ENCODE results near the gene CYP27C1.

The CYP27C1 gene

GRCh38 chr2:127176371-127177311, 43.5 kb downstream of the CYP27C1 start:
- Mint-ChIP-seq H3K4me1 (peaks cover 2 to 5% of the 10 kb centered on the region in 2 donors), H3K27ac (no peak overlapping the region), H3K36me3 (peaks cover 0 to 2% of the 10 kb centered on the region in 2 donors), H3K9me3 (peaks cover 8 to 10% of the 10 kb centered on the region in 2 donors), H3K27me3 (peaks cover 10% of the 10 kb centered on the region in 2 donors), H3K4me3 (no peak overlapping the region)
- DNase-seq = no peak
- ATAC-seq (replicated peaks) = no peak

- peaks cover 10% of the 10 kb centered on the region in 2 donors for H3K27me3 Mint-ChIP-seq
- H3K4me1 Mint-ChIP-seq = peaks cover 2 to 12% of the 10 kb centered on the region in 2 donors
- H3K27ac Mint-ChIP-seq = no peak overlapping the region
- no peak for ATAC-seq (replicated peaks)
- H3K9me3 Mint-ChIP-seq = peaks cover 8 to 9% of the 10 kb centered on the region in 2 donors
- H3K4me3 Mint-ChIP-seq = no peak overlapping the region
- peaks cover 0 to 2% of the 10 kb centered on the region in 2 donors for H3K36me3 Mint-ChIP-seq
- no peak for DNase-seq
These were observed 44.2 kb downstream of the CYP27C1 start for GRCh38 chr2:127175751-127176354.

- H3K27ac Mint-ChIP-seq = no peak overlapping the region
- H3K27me3 Mint-ChIP-seq = peaks cover 10% of the 10 kb centered on the region in 2 donors
- no peak overlapping the region for H3K4me3 Mint-ChIP-seq
- DNase-seq (no peak), ATAC-seq (replicated peaks) (no peak)
- peaks cover 2 to 18% of the 10 kb centered on the region in 2 donors for H3K4me1 Mint-ChIP-seq
- no peaks in the 10 kb centered on the region for H3K36me3 Mint-ChIP-seq
- H3K9me3 Mint-ChIP-seq = peaks cover 2 to 5% of the 10 kb centered on the region in 2 donors
These were observed 44.9 kb downstream of the CYP27C1 start for GRCh38 chr2:127175041-127175721.

- Mint-ChIP-seq H3K27ac (no peak overlapping the region), H3K36me3 (no peaks in the 10 kb centered on the region), H3K4me3 (no peak overlapping the region), H3K27me3 (peaks cover 10% of the 10 kb centered on the region in 2 donors), H3K9me3 (no peaks in the 10 kb centered on the region), H3K4me1 (peaks cover 2 to 21% of the 10 kb centered on the region in 2 donors)
- DNase-seq (no peak), ATAC-seq (replicated peaks) (no peak)
These were observed 45.5 kb downstream of the CYP27C1 start for GRCh38 chr2:127174640-127175039.

- H3K9me3 Mint-ChIP-seq = no peaks in the 10 kb centered on the region
- H3K27ac Mint-ChIP-seq = no peak overlapping the region
- DNase-seq (no peak), ATAC-seq (replicated peaks) (peak; percentile 61 to 73)
- no peaks in the 10 kb centered on the region for H3K36me3 Mint-ChIP-seq
- no peak overlapping the region for H3K4me3 Mint-ChIP-seq
- H3K4me1 Mint-ChIP-seq = peaks cover 2 to 21% of the 10 kb centered on the region in 2 donors
- H3K27me3 Mint-ChIP-seq = peaks cover 10% of the 10 kb centered on the region in 2 donors
These were observed 46.0 kb downstream of the CYP27C1 start for GRCh38 chr2:127174136-127174535.

- ATAC-seq (replicated peaks) = no peak
- Mint-ChIP-seq H3K4me3 (no peak overlapping the region), H3K9me3 (no peaks in the 10 kb centered on the region), H3K36me3 (no peaks in the 10 kb centered on the region), H3K27me3 (peaks cover 10% of the 10 kb centered on the region in 2 donors), H3K27ac (no peak overlapping the region), H3K4me1 (peaks cover 2 to 21% of the 10 kb centered on the region in 2 donors)
- no peak for DNase-seq
These were observed 47.0 kb downstream of the CYP27C1 start for GRCh38 chr2:127173057-127173456.

- H3K27ac Mint-ChIP-seq = no peak overlapping the region
- H3K9me3 Mint-ChIP-seq = no peaks in the 10 kb centered on the region
- peaks cover 10% of the 10 kb centered on the region in 2 donors for H3K27me3 Mint-ChIP-seq
- DNase-seq (no peak), ATAC-seq (replicated peaks) (no peak)
- no peaks in the 10 kb centered on the region for H3K36me3 Mint-ChIP-seq
- no peak overlapping the region for H3K4me3 Mint-ChIP-seq
- peaks cover 2 to 21% of the 10 kb centered on the region in 2 donors for H3K4me1 Mint-ChIP-seq
These were observed 47.8 kb downstream of the CYP27C1 start for GRCh38 chr2:127172306-127172705.

GRCh38 chr2:127170452-127171197, 49.5 kb downstream of the CYP27C1 start:
- H3K36me3 Mint-ChIP-seq = no peaks in the 10 kb centered on the region
- H3K4me3 Mint-ChIP-seq = no peak overlapping the region
- H3K9me3 Mint-ChIP-seq = no peaks in the 10 kb centered on the region
- H3K27me3 Mint-ChIP-seq = peaks cover 10% of the 10 kb centered on the region in 2 donors
- ATAC-seq (replicated peaks) (no peak), DNase-seq (no peak)
- peaks cover 2 to 21% of the 10 kb centered on the region in 2 donors for H3K4me1 Mint-ChIP-seq
- peak overlapping the region; percentile 47 for H3K27ac Mint-ChIP-seq

- Mint-ChIP-seq H3K27ac (no peak overlapping the region), H3K4me1 (peaks cover 0 to 26% of the 10 kb centered on the region in 2 donors), H3K9me3 (no peaks in the 10 kb centered on the region), H3K27me3 (peaks cover 6 to 7% of the 10 kb centered on the region in 2 donors), H3K36me3 (no peaks in the 10 kb centered on the region), H3K4me3 (no peak overlapping the region)
- DNase-seq (no peak), ATAC-seq (replicated peaks) (no peak)
These were observed 50.1 kb downstream of the CYP27C1 start for GRCh38 chr2:127170021-127170420.

- DNase-seq (no peak), ATAC-seq (replicated peaks) (no peak)
- no peaks in the 10 kb centered on the region for H3K27me3 Mint-ChIP-seq
- H3K4me3 Mint-ChIP-seq = no peak overlapping the region
- no peaks in the 10 kb centered on the region for H3K9me3 Mint-ChIP-seq
- H3K27ac Mint-ChIP-seq = no peak overlapping the region
- H3K4me1 Mint-ChIP-seq = peaks cover 0 to 22% of the 10 kb centered on the region in 2 donors
- H3K36me3 Mint-ChIP-seq = no peaks in the 10 kb centered on the region
These were observed 50.9 kb downstream of the CYP27C1 start for GRCh38 chr2:127169066-127169660.

- H3K4me3 Mint-ChIP-seq = no peak overlapping the region
- H3K27me3 Mint-ChIP-seq = no peaks in the 10 kb centered on the region
- H3K9me3 Mint-ChIP-seq = no peaks in the 10 kb centered on the region
- DNase-seq (no peak), ATAC-seq (replicated peaks) (no peak)
- no peak overlapping the region for H3K27ac Mint-ChIP-seq
- no peaks in the 10 kb centered on the region for H3K36me3 Mint-ChIP-seq
- peaks cover 5 to 29% of the 10 kb centered on the region in 2 donors for H3K4me1 Mint-ChIP-seq
These were observed 53.8 kb downstream of the CYP27C1 start for GRCh38 chr2:127166231-127166860.

- Mint-ChIP-seq H3K4me1 (peaks cover 10 to 30% of the 10 kb centered on the region in 2 donors), H3K27me3 (no peaks in the 10 kb centered on the region), H3K36me3 (no peaks in the 10 kb centered on the region), H3K4me3 (no peak overlapping the region), H3K9me3 (no peaks in the 10 kb centered on the region), H3K27ac (no peak overlapping the region)
- DNase-seq (no peak), ATAC-seq (replicated peaks) (no peak)
These were observed 54.6 kb downstream of the CYP27C1 start for GRCh38 chr2:127165539-127165935.

All from stimulated activated naive B cell treated with anti-CD40 and anti-IgM and Interleukin-4, amounts not matched to agents 10 μg/mL and 1 μg/mL and 100 μg/mL, for 72 hours (primary cell).